NCI-H748 (cell line): ENCODE data around the gene PRRT1B.

Source experiments
- DNase-seq: peaks from one replicate; lab custom pipeline; 2025; ENCODE audit not compliant: unreplicated experiment; lab: John Stamatoyannopoulos, UW

PRRT1B gene

DNA sequence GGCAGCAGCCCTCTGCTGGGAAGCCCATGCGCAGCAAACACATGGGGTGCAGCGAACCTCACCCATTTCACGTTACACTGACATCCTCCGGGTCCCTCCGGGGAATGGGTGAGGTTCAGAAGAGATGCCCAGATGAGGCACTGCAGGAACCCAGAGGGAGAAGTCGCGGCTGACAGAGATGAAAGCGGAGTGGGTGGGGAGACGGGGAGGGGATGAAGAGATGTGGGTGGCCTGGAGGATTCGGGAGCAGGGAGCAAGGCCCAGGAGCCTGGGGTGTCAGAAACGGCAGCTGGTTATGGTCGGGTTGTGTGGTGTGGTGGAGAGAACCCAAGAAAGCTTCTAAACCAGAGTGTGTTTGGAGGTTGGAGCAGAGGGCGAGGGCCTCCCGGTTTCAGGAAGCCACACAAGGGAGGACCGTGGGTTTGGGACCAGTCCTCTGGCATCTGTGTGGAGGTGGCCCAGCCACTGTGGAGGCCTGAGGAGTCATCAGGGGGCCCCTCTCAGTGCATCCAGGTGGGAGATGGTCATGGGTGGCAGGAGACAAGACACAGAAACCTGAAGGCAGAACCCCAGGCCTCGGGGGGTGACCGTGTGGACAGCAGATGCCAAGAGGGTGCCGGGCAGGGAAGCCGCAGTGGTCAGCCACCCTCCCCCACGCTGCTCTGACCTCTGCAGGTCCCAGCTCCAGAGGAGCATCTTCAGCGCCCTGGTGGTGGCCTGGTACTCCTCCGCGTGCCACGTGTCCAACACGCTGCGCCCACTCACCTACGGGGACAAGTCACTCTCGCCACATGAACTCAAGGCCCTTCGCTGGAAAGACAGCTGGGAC, 22.9 kb upstream of the PRRT1B start:
- DNase-seq: no peak

DNA sequence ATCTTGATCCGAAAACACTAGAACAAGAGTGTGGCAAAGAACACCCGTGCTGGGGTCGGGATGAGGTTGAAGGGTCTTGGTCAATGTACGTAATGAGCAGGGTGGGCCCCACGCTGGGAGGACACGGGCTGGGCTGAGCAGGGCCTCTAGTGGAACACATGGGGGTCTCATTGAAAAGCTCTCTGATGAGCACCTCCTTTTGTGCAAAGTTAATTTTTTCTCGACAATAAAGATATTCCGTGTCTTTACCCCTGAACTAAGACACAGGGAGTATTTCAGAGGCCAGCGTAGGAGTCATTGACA, 22.3 kb upstream of the PRRT1B start:
- DNase-seq: no peak

DNA sequence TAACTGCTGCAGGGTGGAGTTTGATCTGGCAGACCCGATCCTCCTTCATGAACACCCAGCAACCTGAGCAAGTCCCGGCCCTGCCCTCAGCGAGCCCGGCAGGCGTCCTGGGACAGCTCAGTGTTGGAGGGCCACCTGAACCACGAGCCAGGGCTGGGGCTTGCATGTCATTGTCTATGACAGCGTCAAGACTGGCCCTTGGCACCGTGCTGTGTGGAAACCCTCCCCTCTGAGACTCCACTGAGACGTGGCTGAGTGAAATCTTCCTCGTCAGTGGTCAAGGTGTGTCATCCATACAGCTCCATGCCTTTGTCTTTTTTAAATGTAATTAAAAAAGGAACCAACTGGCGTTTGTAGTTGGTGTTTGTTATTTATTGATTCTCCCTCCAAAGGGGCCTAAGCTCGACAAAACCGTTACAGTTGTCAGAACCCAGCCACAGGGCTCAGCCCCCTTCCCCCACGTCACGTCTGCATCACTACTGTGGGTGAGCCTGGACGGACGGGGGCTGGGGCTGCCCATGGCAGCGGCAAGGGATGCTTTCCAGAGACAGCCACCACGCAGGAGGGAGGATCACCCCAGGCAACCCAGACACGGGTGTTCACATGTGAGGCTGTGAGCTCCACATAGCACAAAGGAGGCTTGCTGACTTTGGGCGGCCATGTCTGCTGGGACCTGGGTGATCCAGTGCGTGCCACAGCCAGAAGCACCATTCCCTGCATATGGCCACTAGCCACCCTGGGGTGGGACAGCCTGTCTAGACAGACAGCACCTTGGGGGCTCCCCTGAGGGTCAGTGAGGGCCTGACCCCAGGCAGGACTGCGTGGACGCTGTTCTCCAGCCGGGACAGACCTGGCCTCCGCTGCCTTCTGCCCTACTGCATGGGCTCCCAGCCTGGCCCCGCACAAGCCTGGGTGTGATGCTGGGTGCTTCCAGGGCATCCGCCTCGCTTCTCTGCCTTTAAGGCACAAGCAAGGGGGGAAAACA, 21.6 kb upstream of the PRRT1B start:
- no peak for DNase-seq

DNA sequence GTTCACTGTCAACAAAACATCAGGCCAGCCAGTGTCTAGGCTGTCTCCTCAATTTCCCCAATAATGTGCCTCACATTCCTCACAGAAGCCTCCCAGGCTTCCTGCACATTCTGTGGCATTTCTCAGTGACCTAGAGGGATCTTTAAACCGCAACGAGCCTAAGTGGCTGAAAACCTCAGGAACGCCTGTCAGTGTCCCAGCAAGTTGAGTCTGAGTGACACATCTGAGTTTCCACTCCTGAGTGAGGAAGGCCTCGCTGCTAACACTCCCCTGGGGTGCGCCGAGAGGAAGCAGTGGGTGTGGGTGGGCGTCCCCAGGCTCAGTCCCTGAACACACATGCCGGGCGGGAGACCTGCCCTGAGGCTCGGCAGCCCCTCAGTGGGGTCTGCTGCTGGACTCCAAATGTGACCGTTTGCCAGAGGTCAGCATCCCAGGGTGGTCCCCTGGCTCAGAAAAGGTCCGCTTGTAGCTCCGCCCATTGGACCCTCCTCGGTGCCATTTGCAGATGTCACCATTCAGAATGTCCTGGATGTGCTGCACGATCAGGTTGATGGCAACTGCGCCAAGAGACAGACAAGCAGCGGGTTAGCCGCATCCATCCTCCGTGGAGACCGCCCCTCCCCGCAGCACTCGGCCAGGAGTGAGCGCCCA, 20.5 kb upstream of the PRRT1B start:
- DNase-seq: no peak

DNA sequence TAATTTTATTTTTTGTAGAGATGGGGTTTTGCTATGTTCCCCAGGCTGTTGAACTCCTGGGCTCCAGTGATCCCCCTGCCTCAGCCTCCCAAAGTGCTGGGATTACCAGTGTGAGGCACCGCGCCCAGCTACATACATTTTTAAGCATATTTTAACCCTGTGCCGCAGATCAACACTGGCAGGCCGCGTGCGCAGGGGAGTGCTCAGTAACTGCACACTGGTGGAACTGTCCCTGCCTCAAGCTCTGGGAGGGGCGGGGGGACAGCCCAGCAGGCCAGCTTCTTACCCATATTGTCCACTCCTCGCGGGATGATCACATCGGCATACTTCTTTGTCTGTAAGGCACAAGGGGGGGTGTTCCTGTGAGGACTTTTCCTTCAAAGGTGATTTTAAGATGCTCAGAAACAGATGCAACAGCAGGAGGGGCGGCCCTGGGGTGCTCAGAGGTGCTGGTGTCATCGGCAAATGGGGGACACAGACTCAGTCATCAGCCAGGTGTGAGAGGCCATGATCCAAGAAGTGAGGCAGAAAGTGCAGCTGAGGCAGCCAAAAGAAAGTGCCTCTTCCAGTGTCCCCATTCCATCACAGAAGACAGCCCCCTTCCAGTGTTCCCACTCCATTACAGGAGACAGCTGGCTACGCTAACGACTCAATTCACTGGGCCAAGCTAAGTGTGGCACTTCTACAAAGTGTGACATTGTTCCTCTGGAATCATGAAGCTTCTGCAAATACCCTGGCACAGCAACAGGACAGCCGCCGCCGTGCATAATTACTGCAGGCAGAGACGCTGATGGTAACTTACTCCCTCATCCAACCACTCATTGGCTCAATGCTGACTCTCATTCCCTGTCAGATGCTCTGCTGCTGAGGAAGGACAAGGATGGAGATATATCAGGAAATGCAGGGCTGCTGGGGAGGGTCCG, 19.4 kb upstream of the PRRT1B start:
- no peak for DNase-seq

DNA sequence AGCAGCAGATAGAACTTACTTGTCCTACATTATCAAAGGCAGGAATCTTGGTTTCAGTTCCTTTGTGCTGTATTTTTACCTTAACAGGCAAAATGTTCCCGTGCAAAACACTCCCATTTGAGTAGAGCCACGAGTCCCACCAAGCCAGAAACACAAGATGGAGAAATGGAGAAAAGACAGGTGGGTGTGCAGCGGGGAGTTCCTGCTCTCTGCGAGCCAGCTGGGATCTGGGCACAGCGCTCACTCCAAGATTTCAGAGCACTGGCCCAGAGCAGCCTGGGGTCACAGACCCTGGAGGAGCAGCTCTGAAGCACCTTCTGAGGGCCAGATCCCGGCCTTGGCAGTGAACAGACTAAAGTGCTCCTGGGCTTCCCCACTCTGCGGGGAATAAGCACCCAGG, 17.1 kb upstream of the PRRT1B start:
- DNase-seq: no peak

DNA sequence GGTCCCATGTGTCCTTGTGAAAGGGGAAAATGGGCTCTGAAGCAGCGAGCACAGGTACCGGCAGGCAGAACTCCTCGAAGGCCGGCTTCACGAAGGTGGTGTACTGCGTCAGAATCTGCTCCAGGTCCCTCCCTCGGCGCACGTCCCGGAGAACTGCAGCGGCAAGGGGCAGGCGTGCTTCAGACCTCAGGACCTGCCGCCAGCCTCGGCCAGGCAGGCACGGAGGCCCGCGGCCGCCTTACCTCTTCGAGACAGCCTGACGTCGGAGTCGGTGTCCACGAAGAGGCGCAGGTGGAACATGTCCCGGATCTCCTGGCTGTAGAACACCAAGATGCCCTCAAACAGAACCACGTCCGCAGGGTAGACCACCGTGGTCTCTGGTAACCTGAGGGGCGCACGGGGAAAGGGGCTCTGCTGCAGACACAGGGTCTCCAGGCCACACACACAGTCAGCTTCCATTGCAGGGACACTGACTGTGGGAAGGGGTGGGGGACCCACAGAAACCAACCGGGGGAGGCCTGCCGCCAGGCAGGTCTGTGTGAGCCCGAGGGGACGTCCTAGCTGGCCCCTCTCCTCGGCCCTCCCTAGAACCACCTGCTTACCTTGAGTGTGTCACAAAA, 16.3 kb upstream of the PRRT1B start:
- no peak for DNase-seq

DNA sequence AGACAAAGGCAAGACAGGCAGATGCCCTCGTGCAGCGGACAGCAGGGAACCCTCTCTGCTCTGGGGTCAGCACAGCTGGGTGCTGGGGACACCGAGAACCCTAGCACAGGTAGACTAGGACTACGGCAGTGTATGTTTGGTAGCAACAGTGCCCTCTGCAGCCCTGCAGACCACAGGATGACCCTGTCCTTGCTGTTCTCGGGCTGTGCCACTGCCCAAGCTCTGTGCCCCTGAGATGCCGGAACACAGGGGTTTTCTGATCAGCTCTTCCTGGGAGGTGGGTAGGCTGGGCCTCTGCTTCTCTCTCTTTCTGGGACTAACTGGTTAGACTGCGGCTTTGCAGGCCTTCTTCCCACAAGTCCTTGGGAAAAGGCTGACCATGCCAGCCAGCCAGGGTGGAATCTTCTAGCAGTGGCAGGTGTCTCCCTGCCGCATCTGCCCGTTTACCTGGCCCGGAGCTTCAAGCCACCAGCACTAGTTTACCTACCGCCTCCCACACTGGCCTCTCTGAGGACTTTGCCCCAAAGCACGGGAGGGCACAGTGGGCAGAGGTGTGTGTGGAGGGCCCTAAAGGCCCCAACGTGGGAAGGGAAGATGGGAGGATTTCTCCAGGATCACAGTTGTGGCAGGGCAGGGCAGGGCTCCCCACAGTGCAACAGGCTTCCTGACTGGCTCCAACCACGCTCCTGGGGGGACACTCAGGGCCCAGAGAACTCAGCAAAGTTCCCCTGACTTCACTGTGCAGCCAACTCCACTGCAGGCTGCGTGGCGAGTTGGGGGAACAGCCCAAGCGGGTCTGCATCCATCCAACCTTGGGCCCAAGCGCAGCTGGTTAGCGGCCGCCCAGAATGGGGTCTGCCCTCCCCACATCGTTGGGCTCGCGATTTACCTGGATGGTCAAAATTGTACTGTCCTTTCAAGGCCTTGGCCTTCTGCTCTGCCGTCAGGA, 15.5 kb upstream of the PRRT1B start:
- DNase-seq: no peak

DNA sequence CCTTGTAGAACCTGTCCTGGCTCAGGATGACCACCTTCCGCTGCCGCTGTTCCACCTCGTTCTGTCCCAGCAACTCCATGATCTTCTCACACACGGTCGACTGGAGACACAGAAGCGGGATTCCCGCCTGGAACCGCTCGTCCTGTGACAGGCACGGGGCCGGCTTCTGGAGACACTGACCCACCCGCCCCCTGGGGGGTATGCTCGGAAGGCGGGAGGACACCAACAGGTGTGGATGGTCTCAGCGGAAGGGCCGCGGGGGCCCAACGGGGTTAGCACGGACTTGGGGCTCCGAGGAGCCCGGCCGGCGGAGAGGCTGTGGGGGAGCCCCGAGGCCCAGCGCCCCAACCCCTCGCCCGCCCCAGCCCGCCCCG, 14.8 kb upstream of the PRRT1B start:
- DNase-seq: peak; percentile 34

DNA sequence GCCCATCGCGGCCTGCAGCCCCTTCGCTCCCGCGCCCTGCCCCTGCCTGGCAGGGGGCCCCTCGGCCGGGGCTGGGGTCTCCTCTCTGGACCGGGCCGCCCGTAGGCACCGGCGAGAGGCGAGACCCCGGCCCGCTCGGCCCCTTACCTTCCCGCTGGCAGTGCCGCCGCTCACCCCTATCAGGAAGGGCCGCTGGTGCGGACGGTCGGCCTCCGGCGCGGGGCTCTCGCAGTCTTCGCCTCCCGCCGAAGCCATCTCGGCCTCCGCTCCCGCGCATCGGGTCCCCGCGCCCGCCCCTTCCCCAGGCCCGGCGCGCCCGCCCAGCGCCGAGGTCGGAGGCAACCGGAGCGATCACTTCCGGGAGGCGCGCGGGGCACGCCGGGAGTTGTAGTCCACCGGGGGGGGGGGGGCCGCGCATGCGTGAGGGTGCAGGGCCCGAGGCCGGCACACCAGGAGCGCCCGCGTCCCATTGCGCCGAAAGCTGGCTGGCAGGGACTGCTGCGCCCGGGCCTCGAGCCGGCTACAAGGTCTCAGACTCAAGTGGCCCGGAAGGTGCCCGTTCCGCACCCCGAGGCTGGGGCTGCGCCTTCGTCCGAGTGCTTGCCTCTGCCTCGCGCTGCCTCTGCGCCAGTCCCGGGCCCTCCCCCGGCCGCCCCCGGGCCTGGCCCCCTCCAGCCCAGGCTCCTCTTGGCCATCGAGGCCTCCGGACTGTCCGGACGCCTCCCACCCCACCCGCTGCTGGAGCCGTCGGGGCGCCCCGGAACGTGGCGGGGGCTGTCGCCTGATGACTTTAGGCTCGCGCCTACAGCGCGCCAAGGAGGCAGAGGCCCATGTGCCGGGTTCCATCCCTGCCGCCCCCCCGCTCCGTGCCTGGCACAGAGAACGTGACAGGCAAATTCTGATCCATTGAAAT, 14.1 kb upstream of the PRRT1B start, which contains the start of gene UCK1:
UCK1 (minus strand) TSS at position 344 of the 913 bp plus-strand sequence; CDS start at position 255, 89 bp downstream.
- peak; percentile 91 for DNase-seq

DNA sequence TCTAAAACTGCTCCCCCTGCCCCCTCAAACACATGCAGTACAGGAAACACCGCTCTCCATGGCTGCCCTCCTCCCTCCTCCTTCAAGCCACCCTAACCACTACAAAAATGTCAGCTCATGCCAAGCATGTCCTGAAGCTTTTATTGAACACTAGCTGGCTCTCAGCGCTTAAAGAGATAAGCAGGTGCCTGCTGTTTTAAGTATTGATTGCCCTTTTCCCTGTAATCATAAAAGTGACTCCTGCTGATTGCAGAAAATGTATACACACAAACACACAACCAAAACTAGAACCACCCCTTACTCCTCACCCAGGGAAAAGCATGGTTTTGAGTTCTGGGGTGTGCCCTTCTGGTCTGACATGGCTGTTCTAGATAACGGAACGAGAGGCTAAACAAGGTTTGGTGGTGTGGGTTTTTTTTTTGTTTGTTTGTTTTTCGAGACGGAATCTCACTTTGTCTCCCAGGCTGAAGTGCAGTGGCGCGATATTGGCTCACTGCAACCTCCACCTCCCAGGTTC, 10.5 kb upstream of the PRRT1B start:
- DNase-seq: peak; percentile 27

DNA sequence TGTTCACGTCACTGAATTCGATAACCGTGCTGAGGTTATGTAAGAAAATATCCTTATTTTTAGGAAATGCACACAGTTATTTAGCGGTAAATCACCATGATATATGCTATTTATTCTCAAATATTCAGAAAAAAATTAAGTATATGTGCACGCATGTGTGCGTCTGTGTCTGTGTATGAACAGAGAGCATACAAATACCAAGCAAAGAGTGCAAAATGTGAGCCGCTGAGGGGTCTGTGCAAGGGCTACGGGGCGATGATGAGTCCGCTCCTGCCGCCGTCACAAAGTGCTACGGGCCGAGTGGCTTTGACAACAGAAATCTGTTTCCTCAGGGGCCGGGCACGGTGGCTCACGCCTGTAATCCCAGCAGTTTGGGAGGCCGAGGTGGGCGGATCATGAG, 7.4 kb upstream of the PRRT1B start:
- DNase-seq: no peak

DNA sequence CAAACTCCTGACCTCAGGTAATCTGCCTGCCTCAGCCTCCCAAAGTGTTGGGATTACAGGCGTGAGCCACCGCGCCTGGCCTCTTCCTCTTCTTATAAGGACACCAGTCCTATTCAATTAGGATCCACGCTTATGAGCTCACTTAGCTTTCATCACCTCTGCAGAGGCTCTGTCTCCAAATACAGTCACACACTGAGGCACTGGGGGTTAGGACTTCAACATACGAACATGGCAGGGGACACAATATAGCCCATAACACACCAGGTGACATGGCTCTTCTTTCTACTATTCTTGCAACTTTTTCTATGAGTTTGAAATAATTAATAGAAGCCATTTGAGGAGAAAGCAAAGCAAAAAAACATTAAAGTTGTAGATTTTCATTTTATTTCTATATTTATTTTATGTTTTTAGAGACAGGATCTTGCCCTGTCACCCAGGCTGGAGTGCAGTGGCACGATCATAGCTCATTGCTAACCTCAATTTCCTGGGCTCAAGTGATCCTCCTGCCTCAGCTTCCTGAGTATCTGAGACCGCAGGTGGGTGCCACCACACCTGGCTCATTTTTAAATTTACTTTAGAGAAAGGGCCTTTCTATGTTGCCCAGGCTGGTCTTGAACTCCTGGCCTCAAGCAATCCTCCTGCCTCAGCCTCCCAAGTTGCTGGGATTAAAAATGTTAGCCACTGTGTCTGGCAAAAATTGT, 6.0 kb upstream of the PRRT1B start:
- no peak for DNase-seq

DNA sequence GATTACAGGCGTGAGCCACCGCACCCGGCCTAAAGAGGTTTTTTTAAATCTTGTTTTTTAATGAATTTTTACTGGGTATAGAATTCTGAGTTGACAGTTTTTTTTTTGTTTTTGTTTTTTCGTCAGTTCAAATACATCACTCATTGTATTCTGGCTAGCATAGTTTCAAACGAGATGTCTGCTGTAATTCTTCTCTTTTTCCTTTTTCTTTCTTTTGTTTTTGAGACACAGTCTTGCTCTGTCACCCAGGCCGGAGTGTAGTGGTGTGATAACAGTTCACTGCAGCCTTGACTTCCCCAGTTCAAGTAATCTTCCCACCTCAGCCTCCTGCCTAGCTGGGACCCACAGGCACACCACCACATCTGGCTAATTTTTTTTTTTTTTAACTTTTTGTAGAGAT, 2.2 kb upstream of the PRRT1B start:
- DNase-seq: no peak

DNA sequence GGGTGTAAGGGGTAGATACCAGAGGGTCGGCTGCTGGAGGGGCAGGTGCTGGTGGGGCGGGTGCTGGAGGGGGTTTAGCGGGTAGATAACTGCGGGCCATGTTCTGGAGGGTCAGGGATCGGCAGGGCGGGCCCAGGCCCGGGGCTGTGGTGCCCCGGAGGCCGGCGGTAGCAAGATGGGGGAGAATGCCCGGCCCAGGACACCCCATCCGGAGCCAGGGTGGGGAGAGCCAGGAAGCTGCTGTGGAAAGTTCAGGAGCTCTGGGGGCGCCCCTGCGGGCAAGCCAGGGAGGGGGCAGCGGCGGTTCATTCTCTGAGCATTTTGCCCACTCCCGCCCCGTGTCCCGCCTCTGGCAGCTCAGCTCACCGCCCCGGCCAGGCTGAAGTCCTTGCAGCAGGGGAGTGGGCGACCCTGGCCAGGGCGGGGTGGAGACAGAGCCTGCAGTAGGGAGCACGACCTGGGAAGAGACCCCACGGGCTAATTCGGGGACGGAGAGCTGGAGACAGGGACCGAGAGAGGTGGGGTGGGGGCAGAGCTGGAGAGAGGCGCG, 538 bp downstream of the PRRT1B start:
- DNase-seq: peak; percentile 22

DNA sequence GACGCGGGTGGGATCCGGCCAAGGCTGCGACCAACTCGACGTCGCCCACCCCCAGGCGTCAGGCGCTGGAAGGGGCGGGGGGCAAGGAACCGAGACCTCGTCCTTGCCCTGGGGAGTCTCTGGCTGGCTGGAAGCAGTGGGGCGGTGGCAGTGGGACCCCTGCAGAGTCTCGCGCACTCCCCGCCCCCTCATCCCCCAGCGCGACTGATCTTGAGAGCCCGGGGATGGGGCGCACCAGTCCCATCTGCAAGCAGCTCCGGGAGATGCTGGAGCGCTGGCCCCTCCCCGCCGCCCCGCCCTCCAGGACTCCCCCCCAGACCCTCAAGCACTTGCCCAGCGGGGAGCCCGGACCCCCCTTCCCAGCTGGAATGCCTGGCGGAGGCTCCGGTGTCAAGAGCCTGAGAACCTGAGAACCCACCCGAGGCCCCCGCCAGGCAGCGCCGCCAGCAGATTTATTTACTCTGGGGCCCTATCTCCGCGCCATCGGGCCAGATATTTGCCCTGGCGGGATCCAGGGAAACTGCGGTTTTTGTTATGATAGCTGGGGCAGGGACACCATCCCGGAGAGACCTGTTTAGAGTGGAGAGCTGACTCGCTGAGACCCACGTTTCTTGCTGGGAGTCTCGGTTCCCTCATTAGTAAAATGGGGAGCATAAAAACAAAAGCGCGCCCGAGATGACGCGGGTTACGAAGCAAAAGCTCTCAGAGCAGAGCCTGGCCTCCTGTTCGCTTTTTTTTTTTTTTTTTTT, 1.2 kb downstream of the PRRT1B start:
- DNase-seq: peak; percentile 57
